Dermis microvascular lymphatic vessel endothelial cell (primary cell): Measurements from ENCODE around the gene SCAMP1. TPM values are rescaled to one million over a fixed set of nuclear protein-coding genes. Genes with fewer than 3 reads are reported as not detected.

Experiments
- DNase-seq, 2 donors: peaks; one replicate each; pipeline versions ENCODE4 v3.0.0 to v3.0.0-alpha.2; 2010; ENCODE audit warnings: low read depth in 2 of 2
- total RNA-seq: library from RNA; depleted of rRNA; stranded (reverse); fragments of >200 nt; gene quantifications from 2 replicates; pipeline ENCODE4 v1.2.1, GENCODE V29; 2014

The SCAMP1 gene
- total RNA-seq, 1 donor from 2014 or later = 45.1 TPM

GRCh38 chr5:78492224-78492623 lies 131.8 kb downstream of the SCAMP1 start:
- no peak for DNase-seq

DNA sequence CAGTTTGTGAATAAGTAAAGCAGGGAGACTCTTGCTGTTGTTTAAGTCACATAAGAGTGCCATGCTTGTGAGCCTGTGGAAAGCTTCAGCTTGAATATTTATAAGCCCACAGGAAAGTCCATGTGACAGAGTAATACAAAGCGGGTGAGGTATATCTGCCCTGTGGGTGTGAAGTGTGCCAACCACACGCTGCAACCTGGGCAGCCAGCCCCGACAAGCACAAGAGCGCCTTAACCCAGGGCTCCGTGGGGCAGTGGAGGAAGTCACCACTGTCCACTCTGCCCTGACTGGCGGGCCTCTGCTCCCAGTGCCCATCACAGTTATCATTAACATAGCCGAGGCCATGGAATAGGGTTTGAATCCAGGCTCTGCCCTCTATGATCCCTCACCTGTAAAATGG lies 132.2 kb downstream of the SCAMP1 start:
- DNase-seq = no peak

- DNase-seq = peak; percentile 41 to 48
Observed at GRCh38 chr5:78495800-78496199, 135.4 kb downstream of the SCAMP1 start.

GRCh38 chr5:78496373-78496772 lies 136.0 kb downstream of the SCAMP1 start:
- DNase-seq = peak; percentile 51 to 82

DNA sequence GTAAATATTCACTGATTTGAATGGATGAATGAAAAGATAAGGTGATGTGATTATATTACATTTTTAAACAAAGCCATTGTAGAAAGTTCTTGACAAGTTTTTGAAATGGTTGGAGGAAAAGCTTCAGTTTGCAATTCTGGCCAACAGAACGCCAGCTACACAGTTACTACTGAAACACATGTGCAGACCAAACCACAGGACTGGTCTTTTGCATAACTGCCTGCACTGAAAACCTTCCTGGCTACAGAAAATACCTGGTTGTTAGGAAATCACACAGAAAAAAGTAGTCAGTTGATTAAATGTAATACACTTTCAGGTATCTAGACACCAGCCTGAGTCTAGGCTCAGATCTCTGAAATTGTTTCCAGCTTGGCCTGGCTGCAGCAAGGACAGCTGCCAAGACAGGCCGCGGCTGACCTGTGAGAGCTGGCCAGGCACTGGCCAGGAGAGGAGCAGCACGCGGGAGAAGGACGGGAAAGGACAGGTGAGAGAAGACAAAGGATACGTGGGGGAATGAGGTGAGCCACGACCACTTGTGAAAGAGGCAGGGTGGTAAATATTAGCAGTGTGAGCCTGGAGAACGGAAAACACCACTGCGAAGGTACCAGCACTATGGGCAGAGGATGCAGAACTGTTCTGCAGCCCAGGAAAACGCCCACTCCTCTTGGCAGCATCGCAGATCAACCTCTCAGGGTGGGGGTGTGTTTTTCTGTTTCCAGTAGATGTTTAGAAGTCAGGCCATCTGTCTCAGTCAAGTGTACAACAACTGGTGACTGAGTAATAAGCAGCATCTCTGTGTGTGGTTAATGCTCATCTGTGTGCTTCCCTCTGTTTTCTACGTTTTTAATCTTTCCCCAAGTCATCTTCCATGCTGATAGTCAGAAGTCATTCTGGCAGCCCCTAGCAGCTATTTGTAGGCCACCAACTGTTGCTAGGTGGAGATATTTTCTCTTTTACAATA lies 137.4 kb downstream of the SCAMP1 start:
- no peak for DNase-seq

- no peak for DNase-seq
Observed at GRCh38 chr5:78499485-78499884, 139.1 kb downstream of the SCAMP1 start.

- no peak for DNase-seq
Observed at GRCh38 chr5:78500028-78500427, 139.6 kb downstream of the SCAMP1 start.

- DNase-seq = no peak
Observed at GRCh38 chr5:78500871-78501270, 140.5 kb downstream of the SCAMP1 start.

GRCh38 chr5:78501411-78502352 lies 141.3 kb downstream of the SCAMP1 start:
- no peak for DNase-seq

DNA sequence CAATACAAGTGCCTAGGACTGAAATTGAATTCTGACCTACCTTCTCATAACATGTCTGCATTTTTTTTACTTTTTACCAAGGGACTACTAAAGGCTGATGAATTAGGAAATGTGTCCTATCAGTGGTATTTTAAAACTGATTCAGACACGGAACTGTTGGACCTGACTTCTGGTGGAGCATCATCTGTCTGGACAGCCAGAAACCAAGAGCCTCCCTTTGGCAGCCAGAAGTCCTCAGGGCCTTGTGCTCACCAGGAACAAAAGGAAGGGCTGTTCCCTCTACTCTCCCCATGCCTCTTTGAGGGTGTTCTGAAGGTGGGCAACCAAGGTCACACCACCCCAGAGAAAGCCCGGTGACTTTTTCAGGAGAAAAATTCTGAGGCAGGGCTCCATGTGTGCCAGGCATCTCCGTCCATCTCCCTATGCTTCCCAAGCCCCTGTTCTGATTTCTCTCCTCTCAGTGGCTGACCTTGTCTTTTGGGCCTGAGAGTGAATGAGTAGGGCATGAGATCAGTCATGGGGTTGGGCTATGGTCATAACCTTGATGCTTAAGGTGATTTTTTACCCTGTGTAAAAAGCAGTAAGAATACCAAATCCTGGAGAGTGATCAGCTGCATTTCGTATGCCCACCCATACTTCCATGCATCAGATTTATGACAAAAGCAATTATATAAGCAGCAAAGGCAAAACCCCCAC lies 143.7 kb downstream of the SCAMP1 start:
- no peak for DNase-seq

GRCh38 chr5:78504704-78505677 lies 144.6 kb downstream of the SCAMP1 start:
- peak; percentile 100 for DNase-seq

- no peak for DNase-seq
Observed at GRCh38 chr5:78505860-78506259, 145.4 kb downstream of the SCAMP1 start.

- no peak for DNase-seq
Observed at GRCh38 chr5:78506261-78507024, 146.0 kb downstream of the SCAMP1 start.

DNA sequence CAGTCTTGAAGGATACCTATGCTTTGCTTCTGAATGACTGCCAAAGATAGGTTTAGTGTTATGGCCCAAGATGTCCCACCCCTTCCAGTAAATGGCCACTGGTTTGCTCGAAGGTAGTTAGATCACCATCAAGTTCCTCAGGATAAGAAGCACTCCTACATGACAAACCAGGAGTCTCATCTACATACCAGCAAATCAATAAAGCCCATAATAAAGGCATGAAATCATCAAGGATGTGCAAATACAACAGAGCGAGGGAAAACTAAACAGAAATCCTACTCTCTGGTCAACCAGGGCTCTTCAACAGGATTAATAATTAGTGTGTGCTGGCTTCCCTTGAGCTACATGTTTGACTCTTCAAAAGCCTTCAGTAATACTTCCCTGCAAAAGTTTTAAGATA lies 147.1 kb downstream of the SCAMP1 start:
- no peak for DNase-seq

- no peak for DNase-seq
Observed at GRCh38 chr5:78508186-78508765, 147.9 kb downstream of the SCAMP1 start.

DNA sequence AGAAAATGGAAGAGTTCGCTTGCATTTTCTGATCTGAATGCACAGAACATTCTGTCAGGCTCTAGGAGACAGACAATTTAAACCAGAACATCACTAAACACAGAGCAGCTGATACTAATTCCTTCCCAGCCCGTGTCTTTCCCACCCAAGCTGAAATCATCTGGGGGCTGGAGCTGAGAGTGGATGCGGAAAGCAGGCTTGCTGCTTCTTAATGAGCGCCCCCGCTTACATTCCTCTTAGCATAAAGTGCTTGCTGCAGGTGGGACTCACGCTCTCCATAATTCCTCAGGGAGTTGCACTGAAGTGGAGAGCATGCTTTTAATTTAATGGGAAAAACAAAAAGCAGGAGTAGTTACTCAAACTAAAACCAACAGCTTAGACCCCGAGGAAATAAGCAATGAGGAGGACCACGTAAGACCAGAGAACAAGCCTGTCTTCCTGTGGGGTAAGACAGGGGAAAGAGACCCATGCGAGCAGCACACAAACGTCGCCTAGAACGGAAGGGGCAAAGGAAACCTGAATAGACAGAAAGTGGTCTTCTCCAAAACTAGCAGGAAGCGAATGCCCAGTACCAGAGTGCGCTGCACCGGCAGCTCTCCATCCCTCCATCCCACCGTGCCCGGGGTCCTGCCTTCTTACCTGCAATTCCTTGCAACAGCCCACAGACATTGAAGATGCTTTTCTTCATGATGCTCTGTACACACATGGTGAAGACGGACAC lies 148.9 kb downstream of the SCAMP1 start:
- DNase-seq = no peak

DNA sequence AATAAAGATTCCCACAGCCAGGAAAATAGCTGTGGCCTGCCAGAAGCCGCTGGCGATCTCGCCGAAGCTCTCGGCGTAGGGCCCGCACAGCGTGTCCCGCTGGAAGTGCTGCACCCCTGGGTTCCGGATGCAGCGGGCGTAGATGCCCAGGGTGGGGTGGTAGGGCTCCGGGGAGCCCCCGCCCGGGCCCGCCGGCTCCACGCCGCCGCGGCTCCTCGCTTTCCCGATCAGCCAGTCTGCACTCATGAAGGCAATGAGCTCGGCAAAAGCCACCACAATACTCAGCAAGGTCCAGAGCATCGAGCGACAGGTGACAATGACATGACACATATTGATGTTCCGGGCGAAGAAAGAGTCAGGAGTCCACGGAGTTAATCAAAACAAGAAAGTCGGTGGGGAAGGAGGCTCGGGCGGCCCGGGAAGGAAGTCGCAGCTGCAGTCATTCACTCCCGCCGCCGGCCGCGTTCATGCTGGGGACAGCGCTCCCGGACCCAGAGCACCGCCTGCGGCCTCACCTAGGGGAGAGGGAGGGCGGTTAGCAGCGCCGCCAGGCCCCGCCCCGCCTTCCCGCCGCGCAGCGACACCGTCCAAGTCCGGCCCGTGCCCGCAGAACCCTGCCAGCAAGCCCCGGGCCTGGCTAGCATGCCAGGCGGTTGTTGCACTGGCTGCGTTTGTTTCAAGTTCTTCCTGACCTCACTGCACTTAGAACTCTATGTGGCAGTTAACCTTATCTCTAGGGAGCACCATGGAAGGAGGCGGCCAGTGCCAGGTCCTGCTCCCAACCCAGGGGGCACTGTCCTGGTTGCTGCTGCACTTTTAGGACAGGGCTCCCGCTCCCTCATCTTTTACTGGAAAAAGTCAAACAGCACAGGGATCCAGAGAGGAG lies 149.7 kb downstream of the SCAMP1 start:
- peak in 1 of 2 donors; percentile 55 for DNase-seq
